Measurements from ENCODE around the gene DNAH10. TPM values are rescaled to one million over a fixed set of nuclear protein-coding genes. Genes with fewer than 3 reads are reported as not detected.

DNAH10 gene
- total and polyA plus RNA-seq, 2 experiments from 2014 or later, result 0.22 to 0.60 TPM

GRCh38 chr12:123950476-123951349, 188.6 kb downstream of the DNAH10 start:
- H3K27ac ChIP-seq, result no peak overlapping the region
- no peaks in the 10 kb centered on the region for H3K9me3 ChIP-seq (ENCODE audit: low read depth)
- no peak overlapping the region for H3K4me3 ChIP-seq
- TF ChIP-seq EZH2phosphoT487 (IDR thresholded peaks at IDR 0.05; ENCODE audit: low read depth, severe bottlenecking, unreplicated experiment) (no peak), EZH2 (IDR thresholded peaks at IDR 0.05; ENCODE audit: borderline replicate concordance) (no peak)
- TF ChIP-seq, protein P1, sequence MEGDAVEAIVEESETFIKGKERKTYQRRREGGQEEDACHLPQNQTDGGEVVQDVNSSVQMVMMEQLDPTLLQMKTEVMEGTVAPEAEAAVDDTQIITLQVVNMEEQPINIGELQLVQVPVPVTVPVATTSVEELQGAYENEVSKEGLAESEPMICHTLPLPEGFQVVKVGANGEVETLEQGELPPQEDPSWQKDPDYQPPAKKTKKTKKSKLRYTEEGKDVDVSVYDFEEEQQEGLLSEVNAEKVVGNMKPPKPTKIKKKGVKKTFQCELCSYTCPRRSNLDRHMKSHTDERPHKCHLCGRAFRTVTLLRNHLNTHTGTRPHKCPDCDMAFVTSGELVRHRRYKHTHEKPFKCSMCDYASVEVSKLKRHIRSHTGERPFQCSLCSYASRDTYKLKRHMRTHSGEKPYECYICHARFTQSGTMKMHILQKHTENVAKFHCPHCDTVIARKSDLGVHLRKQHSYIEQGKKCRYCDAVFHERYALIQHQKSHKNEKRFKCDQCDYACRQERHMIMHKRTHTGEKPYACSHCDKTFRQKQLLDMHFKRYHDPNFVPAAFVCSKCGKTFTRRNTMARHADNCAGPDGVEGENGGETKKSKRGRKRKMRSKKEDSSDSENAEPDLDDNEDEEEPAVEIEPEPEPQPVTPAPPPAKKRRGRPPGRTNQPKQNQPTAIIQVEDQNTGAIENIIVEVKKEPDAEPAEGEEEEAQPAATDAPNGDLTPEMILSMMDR (IDR thresholded peaks at IDR 0.05; ENCODE audit: poor library complexity), result no peak
- no peaks in the 10 kb centered on the region for H3K36me3 ChIP-seq (replicated peaks; ENCODE audit: insufficient read depth, low read depth)
- H3K9me2 ChIP-seq (replicated peaks; ENCODE audit: insufficient read depth), result no peaks in the 10 kb centered on the region
- no peak overlapping the region for H2AFZ ChIP-seq
- no peaks in the 10 kb centered on the region for H3K27me3 ChIP-seq
- H3K4me2 ChIP-seq, result no peak overlapping the region
- peaks cover 29% of the 10 kb centered on the region for H3K79me2 ChIP-seq
- H3K4me1 ChIP-seq (ENCODE audit: insufficient read depth), result no peaks in the 10 kb centered on the region
- WGBS (ENCODE audit: low lambda C conversion rate, missing lambda C conversion rate), result 92% methylated on average over 12 of the region's 15 CpGs
- DNase-seq (ENCODE audit: low spot score), result no peak
- H4K20me1 ChIP-seq (ENCODE audit: insufficient read depth, poor library complexity, severe bottlenecking), result no peaks in the 10 kb centered on the region

- H3K79me2 ChIP-seq, result peaks cover 32% of the 10 kb centered on the region
- no peaks in the 10 kb centered on the region for H3K9me3 ChIP-seq (ENCODE audit: low read depth)
- 87% methylated on average over 4 of the region's 4 CpGs for WGBS (ENCODE audit: low lambda C conversion rate, missing lambda C conversion rate)
- no peak overlapping the region for H3K4me3 ChIP-seq
- no peaks in the 10 kb centered on the region for H3K4me1 ChIP-seq (ENCODE audit: insufficient read depth)
- DNase-seq (ENCODE audit: low spot score), result no peak
- H3K4me2 ChIP-seq, result no peak overlapping the region
- no peak overlapping the region for H2AFZ ChIP-seq
- H3K36me3 ChIP-seq (replicated peaks; ENCODE audit: insufficient read depth, low read depth), result no peaks in the 10 kb centered on the region
- H3K9me2 ChIP-seq (replicated peaks; ENCODE audit: insufficient read depth), result no peaks in the 10 kb centered on the region
- no peak overlapping the region for H3K27ac ChIP-seq
- H3K27me3 ChIP-seq, result no peaks in the 10 kb centered on the region
- no peaks in the 10 kb centered on the region for H4K20me1 ChIP-seq (ENCODE audit: insufficient read depth, poor library complexity, severe bottlenecking)
- TF ChIP-seq EZH2 (IDR thresholded peaks at IDR 0.05; ENCODE audit: borderline replicate concordance) (no peak), EZH2phosphoT487 (IDR thresholded peaks at IDR 0.05; ENCODE audit: low read depth, severe bottlenecking, unreplicated experiment) (no peak)
Observed at GRCh38 chr12:123951467-123951866, 189.4 kb downstream of the DNAH10 start.

DNA sequence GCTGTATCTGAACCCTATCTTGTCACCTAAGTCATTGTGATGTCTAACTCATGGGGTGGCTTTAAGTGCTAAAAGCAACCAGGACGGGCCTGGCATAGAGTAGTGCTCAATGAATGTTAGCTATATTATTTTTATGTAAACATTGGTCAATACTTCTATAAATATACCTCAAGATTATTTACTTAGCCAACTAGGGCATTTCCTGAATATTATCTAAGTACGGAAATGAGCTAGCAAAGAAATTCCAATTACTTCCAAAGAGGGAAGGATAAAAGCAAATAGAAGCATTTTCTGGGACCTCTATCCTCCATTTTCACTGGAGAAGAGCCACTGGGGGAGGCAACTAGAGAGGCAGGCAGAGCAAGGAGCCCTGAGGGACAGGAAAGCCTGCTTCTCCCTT, 189.9 kb downstream of the DNAH10 start:
- Histone ChIP-seq H3K79me2 (peaks cover 32% of the 10 kb centered on the region), H3K27me3 (no peaks in the 10 kb centered on the region), H3K9me3 (ENCODE audit: low read depth) (no peaks in the 10 kb centered on the region), H4K20me1 (ENCODE audit: insufficient read depth, poor library complexity, severe bottlenecking) (no peaks in the 10 kb centered on the region), H3K4me3 (no peak overlapping the region), H3K27ac (no peak overlapping the region), H3K9me2 (replicated peaks; ENCODE audit: insufficient read depth) (no peaks in the 10 kb centered on the region), H2AFZ (no peak overlapping the region), H3K4me2 (no peak overlapping the region), H3K4me1 (ENCODE audit: insufficient read depth) (no peaks in the 10 kb centered on the region), H3K36me3 (replicated peaks; ENCODE audit: insufficient read depth, low read depth) (no peaks in the 10 kb centered on the region)
- DNase-seq (ENCODE audit: low spot score), result no peak
- TF ChIP-seq EZH2phosphoT487 (IDR thresholded peaks at IDR 0.05; ENCODE audit: low read depth, severe bottlenecking, unreplicated experiment) (no peak), EZH2 (IDR thresholded peaks at IDR 0.05; ENCODE audit: borderline replicate concordance) (no peak)
- TF ChIP-seq, protein P1 (IDR thresholded peaks at IDR 0.05; ENCODE audit: poor library complexity), result no peak
- WGBS (ENCODE audit: low lambda C conversion rate, missing lambda C conversion rate), result 66% methylated on average over 2 of the region's 2 CpGs

DNA sequence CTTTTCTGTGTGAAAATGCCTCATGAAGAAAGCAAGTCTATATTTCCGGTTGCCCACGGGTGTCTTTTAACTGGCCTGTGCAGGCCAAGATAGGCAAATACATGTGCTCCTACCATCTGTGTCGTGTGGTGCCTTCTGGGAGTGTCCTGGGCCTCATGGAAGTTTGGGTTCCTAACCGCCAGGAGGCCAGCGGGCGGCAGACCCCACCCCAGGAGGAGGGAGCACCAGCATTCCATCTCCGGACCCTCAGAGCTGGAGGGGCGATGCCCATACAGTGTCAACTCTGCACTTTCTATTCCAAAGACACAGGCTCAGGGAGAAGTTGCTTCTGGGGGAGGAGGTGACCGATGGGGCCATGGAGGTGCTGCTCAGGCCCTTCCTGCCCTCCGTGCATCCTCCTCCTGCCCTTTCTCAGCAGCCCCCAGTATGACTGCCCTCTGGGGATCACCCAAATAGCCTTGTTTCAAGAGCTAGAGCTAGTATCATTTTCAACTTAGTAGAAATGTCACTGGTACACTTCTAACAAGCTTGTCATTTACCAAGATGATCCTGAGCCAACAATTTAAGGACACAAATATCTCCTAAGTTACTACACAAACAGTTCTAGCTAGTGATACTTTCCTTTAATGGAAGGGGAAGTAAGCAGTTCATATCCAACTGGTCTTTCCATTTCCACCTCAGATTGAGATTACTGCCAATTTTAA, 192.7 kb downstream of the DNAH10 start:
- 94% methylated on average over 10 of the region's 10 CpGs for WGBS (ENCODE audit: low lambda C conversion rate, missing lambda C conversion rate)
- no peak overlapping the region for H3K4me3 ChIP-seq

More for the DNA sequence above, 192.7 kb downstream of the DNAH10 start:
- TF ChIP-seq, protein P1 (IDR thresholded peaks at IDR 0.05; ENCODE audit: poor library complexity), result no peak
- TF ChIP-seq EZH2phosphoT487 (IDR thresholded peaks at IDR 0.05; ENCODE audit: low read depth, severe bottlenecking, unreplicated experiment) (no peak), EZH2 (IDR thresholded peaks at IDR 0.05; ENCODE audit: borderline replicate concordance) (no peak)
- Histone ChIP-seq H3K36me3 (replicated peaks; ENCODE audit: insufficient read depth, low read depth) (no peaks in the 10 kb centered on the region), H3K79me2 (peaks cover 32% of the 10 kb centered on the region), H3K4me1 (ENCODE audit: insufficient read depth) (peaks cover 3% of the 10 kb centered on the region), H3K27me3 (no peaks in the 10 kb centered on the region), H3K27ac (no peak overlapping the region), H4K20me1 (ENCODE audit: insufficient read depth, poor library complexity, severe bottlenecking) (no peaks in the 10 kb centered on the region), H2AFZ (no peak overlapping the region), H3K9me3 (ENCODE audit: low read depth) (no peaks in the 10 kb centered on the region), H3K9me2 (replicated peaks; ENCODE audit: insufficient read depth) (no peaks in the 10 kb centered on the region), H3K4me2 (no peak overlapping the region)
- DNase-seq (ENCODE audit: low spot score), result no peak
